HG02852 (cell line): Measurements from ENCODE around the gene ARHGAP19.

Experiments used
- ATAC-seq: cut with Tn5 transposase; IDR thresholded peaks from one replicate; pipeline ENCODE4 v1.9.1; 2021; ENCODE audit warnings: mild to moderate bottlenecking, moderate library complexity; ENCODE audit not compliant: unreplicated experiment

ARHGAP19 gene, protein sequence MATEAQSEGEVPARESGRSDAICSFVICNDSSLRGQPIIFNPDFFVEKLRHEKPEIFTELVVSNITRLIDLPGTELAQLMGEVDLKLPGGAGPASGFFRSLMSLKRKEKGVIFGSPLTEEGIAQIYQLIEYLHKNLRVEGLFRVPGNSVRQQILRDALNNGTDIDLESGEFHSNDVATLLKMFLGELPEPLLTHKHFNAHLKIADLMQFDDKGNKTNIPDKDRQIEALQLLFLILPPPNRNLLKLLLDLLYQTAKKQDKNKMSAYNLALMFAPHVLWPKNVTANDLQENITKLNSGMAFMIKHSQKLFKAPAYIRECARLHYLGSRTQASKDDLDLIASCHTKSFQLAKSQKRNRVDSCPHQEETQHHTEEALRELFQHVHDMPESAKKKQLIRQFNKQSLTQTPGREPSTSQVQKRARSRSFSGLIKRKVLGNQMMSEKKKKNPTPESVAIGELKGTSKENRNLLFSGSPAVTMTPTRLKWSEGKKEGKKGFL

GRCh38 chr10:97292097-97292861 is at the start of gene ARHGAP19:
Gene ARHGAP19, minus strand, starts transcription at chr10:97292637. Its CDS starts 10 bp downstream, at chr10:97292627.
- ATAC-seq = peak; percentile 94

DNA sequence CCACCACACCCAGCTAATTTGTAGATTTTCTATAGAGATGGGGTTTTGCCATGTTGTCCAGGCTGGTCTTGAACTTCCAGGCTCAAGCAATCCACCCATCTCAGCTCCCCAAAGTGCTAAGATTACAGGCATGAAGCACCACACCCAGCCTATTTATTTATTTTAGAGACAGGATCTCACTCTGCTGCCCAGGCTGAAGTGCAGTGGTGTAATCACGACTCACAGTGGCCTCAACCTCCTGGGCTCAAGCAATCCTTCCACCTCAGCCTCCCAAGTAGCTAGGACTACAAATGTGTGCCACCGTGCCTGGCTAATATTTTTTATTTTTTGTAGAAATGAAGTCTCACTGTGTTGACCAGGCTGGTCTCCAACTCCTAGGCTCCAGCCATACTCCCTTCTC is 49.0 kb upstream of the ARHGAP19 start:
- ATAC-seq = no peak

DNA sequence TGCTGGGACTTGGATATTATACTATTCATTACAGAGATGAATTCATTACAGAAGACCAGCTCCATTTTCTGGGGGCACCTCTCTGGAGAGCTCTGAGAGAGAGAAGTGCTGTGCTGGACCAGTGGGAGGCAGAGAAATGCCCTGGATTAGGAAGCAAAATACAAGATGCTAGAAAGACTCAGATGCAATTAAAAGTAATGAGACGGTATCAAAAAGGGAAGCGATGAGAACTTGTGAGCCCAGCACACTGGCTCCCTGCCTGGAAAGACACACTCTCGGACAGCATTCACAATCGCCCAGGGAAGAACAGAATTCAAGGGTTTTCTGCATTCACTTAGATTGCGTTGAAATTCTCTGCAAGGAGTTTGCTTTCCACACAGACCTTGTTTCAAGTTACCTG is 45.6 kb upstream of the ARHGAP19 start:
- ATAC-seq = no peak

DNA sequence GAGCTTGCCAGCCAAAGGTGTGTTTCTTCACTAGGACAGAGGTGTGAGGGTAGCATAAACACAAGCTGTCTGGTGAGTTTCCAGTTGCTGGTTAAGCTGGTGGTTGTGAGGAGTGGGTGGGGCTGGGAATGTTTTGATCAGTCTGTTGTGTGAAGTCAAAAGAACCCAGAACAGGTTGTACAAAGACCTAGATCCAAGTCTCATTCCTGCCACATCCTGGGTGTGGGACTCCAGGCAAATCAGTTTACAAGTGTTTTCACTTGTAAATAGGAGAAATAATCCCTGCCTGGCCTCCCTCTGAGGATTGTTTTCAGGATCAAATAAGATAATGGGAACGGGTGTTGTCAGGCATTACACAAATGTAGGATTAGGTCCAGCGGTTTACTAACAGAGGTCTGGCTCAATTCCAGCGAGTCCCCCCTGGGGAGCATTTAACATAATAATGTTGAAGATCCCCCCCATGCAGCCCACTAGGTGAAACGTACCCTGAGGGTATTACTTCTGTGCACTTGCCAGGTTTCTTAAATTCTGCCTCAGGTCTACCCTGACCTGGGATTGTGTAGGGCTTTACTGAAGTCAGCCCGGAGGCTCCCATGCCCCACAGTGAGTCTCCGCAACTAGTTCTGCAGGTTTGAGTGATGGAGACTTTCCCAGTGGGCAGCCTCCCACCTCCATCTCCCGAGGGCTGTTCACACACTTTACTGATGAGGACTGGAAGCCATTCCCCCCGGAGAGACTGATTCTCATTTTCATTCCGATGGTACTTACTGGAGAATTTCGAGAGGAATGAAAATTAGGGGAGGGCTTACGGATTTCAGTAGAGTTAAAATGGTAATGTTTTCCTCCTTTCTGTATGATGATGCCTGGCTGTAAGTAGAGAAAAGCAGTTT is 44.8 kb upstream of the ARHGAP19 start:
- no peak for ATAC-seq

DNA sequence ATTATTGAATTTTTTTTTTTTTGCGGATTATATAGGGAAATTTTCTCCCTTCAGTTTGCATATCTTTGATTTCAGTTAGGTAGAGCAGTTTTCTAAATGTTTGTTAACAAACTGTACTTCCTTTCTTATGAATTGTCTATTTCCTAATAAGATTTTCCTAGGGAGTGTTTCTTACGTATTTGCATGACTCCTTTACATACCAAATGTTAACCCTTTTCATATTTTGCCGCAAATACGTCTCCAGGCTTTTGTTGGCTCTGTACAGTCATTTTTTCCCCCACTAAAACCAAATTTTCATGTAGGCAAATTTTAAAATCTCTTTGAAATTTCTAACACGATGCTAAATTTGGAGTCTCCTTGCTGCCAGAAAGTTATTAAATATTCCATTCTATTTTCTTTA is 44.0 kb upstream of the ARHGAP19 start:
- ATAC-seq = no peak

DNA sequence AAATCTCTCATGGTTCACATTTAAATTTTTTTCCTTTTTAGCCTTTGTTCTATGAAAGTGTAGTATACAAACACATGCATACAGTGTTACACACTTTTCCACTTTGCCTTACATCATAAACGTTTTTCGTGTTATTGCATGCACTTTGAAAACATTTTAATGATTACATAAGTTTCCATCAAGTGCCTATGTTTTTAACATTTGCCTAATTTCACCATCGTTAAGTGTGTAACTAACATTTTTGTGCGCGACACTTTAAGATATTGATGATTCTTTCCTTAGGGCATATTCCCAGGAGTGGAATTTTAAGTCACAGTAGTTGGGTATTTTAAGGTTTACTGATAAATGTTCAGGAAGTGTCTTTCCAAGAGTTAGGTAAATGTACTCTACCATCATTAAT is 43.6 kb upstream of the ARHGAP19 start:
- ATAC-seq = no peak

DNA sequence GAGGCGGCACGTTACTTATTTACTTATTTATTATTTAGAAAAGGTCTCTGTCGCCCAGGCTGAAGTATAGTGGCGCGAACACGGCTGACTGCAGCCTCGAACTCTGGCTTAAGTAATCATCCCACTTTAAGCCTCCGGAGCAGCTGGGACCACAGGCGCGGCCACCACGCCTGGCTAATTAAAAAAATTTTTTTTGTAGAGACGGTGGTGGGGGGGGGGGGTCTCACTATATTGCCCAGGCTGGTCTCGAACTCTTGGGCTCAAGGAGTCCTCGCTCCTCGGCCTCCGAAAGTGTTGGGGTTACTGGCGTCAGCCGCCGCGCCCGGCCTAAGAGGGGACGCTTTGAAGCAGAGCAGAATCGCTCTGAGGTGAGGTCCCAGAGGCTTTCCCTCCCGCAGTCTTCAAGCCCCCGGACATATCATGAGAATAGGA is 42.8 kb upstream of the ARHGAP19 start:
- no peak for ATAC-seq

- ATAC-seq = peak; percentile 84
Observed at GRCh38 chr10:97334370-97335175, 42.1 kb upstream of the ARHGAP19 start, which contains the start of gene FRAT2. Gene FRAT2, minus strand, starts transcription at chr10:97334729. Its CDS starts 157 bp downstream, at chr10:97334572.

DNA sequence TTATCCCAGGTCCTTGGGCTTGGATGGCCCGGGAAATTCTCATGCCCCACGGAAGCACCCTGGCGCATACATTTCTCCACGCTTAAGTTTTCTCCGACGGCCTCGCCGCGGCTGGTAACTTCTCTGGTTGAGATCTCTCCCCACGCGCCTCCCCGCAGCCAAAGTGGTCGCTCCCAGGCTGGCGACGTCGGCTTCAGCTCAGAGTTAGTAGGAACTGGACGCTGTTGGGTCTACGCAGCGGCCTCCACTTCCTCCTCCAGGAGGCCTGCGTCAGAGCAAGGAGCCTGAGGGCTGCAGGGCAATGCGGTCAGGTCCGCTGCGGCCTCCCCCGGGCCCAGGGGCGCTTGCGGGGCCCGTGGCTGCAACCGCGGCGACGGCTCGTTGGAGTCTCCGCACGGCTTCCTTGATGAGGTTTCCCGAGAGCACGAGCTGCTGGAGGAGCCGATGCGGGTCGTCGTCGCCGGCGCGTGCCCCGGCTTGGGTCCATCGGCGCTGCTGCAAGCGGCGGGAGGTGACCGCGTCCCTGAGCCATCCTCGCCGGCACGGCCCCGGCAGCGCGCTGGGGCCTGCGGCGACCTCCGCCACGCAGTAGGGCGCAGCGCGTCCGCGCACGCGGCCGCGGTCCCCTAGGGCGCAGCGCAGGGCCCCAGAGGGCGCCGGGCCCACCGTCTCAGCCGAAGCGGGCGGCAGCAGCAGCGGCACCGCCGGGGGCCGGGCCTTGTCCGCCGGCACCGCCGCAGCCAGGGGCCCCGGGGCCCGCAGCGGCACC is 41.3 kb upstream of the ARHGAP19 start:
- ATAC-seq = peak; percentile 28

- ATAC-seq = no peak
Observed at GRCh38 chr10:97333351-97333600, 40.8 kb upstream of the ARHGAP19 start.

- ATAC-seq = no peak
Observed at GRCh38 chr10:97332591-97333350, 40.3 kb upstream of the ARHGAP19 start.

DNA sequence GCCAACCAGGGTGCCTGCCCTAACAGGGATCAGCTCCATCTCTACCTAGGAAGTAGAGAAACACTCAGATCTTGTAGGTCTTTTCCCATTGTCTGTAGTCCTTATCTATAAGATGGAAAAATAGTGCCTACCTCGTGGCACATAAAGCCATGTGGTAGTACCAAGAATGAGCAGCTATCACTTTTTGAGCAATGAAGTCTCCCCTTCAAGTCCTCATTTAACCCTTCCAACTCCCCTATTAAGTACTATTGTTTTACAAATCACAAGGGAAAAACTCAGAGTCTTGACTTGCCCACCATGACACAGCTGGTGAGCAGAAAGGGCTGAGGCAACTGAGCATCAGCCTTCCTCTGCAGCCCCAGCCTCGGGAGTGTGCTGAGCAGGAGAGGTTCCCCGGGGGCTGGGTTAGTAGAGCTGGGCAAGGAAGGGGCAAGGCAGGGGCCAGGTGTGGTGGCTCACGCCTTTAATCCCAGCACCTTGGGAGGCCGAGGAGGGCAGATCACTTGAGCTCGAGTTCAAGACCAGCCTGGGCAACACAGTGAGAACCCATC is 38.8 kb upstream of the ARHGAP19 start:
- ATAC-seq = no peak

- no peak for ATAC-seq
Observed at GRCh38 chr10:97329766-97330165, 37.3 kb upstream of the ARHGAP19 start.

GRCh38 chr10:97328646-97329453 is 36.4 kb upstream of the ARHGAP19 start:
- ATAC-seq = no peak

DNA sequence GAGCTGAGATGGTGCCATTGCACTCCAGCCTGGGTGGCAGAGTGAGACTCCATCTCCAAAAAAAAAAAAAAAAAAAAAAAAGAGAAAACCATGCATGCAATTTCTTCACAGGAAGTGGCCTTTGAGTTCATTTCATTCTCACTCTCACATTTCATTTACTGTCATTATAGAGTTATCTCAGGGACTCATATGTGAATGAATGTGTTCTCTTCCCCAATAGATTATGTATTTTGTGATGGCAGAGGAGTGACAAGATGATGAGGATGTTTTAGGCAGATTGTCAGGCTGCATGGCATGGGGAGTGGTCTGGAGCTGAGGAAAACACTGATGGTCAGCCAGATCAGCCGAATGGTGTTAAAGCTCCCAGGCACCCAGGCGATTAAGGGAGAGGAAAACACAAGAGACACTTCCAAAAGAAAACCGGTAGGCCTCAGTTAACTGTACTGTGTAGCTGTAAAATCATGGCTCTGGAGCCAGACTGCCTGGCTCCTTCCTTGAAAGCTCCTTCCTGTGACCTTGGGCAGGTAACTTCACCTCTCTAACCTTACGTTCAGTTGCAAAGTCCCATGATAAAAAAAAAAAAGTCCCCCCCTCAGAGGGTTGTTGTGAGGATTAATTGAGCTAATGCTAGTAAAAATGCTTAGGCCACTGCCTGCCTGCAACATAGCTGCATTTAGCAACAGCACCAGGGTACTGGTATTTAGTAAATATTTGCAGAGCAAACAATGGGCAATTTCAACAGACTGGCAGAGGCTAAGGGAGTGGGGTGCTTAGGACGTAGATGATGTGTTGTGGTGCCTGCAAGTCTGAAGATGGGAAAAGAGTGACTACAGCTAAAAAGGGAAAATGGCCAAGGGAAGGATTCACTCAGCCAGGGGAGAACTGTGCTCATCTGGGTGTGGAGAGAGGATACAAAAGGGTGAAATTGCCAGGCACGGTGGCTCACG is 35.2 kb upstream of the ARHGAP19 start:
- ATAC-seq = no peak

DNA sequence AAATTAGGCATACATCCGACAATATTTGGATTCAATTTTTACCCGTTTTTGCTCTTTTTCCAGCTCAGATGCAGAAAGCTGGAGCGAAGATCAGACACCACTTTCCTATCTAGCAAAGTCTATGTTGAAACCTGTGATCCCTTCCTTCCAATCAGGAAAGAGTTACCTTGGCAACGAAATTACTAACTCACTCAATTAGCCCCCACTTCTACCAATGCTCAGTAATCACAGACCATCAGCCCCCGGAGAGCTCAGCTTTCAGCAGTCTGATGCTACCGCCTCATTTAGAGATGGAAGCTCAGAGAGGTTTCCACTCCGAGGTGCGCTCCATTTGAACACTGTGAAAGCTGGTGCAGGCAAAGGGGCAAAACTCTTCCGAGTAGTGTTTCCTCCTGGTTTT is 33.3 kb upstream of the ARHGAP19 start:
- ATAC-seq = no peak

DNA sequence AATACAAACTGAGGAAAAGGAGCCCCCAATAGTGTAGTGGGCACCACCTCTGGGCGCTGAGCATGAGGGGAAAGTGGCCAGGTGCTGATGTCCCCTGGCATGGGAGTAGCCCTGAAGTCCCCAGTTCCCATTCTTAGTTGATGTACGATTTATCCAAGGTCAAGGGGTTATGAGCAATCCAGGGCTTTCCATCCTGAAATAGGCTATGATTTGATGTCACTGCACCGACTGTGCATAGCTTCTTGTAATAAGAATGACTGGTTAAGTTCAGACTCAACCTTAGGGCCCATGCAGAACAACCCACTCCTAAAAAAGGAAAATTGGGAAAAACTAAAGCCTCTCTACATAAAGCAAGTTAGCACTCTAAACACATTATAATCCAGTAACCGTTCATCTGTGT is 31.1 kb upstream of the ARHGAP19 start:
- ATAC-seq = no peak
